Panc1 (cell line): ENCODE results near the gene FGG. TPM values are rescaled to one million over a fixed set of nuclear protein-coding genes. Genes with fewer than 3 reads are reported as not detected.

Experiments used
- ATAC-seq: fragments of 200-7000 bp; cut with Tn5 transposase; 2 replicates; pipeline ENCODE4 v1.9.1; 2020; ENCODE audit warnings: mild to moderate bottlenecking, moderate library complexity
- BruUV-seq: library from RNA; stranded (reverse); fragments of 400-500 nt; replicated peaks from 2 replicates; lab custom pipeline; 2021; lab: Mats Ljungman, UMichigan
- CTCF ChIA-PET: fragments of 300-600 bp; sonication (Branson Sonifier 250); formaldehyde crosslinking; loops from one replicate; lab custom pipeline; 2022; ENCODE audit warnings: antibody characterized with exemption; lab: Charles Lee
- POLR2A ChIA-PET: fragments of 300-600 bp; sonication (Branson Sonifier 250); formaldehyde crosslinking; loops from one replicate; lab custom pipeline; 2022; ENCODE audit warnings: antibody characterized with exemption; lab: Charles Lee
- DNase-seq: peaks from one replicate; pipeline ENCODE4 v3.0.0-alpha.2; 2010; ENCODE audit warnings: low read depth, low spot score
- H3K27ac ChIP-seq: 2 replicates; pipeline ENCODE4 v1.5.1; 2011; ENCODE audit warnings: mild to moderate bottlenecking, low read length, inconsistent platforms
- H3K27me3 ChIP-seq: fragments of 200-500 bp; sonication (Bioruptor generic); 2 replicates; pipeline ENCODE4 v1.6.0; 2014; ENCODE audit warnings: low read length, inconsistent platforms; ENCODE audit not compliant: control insufficient read depth, insufficient read depth
- H3K36me3 ChIP-seq: fragments of 200-500 bp; sonication (Bioruptor generic); 2 replicates; pipeline ENCODE4 v1.5.1; 2014; ENCODE audit warnings: inconsistent platforms, mild to moderate bottlenecking, low read length, moderate library complexity; ENCODE audit not compliant: control insufficient read depth, insufficient read depth
- H3K4me1 ChIP-seq: 2 replicates; pipeline ENCODE4 v1.5.1; 2011; ENCODE audit warnings: inconsistent platforms, mild to moderate bottlenecking, low read length, moderate library complexity; ENCODE audit not compliant: control insufficient read depth, insufficient read depth
- H3K4me3 ChIP-seq, 2 experiments: 2 replicates each; pipeline ENCODE4 v1.5.1; 2011 to 2012; ENCODE audit warnings: low read depth in 2 of 2, low read length in 2 of 2, mild to moderate bottlenecking in 2 of 2, inconsistent platforms in 1 of 2, moderate library complexity in 1 of 2
- H3K9me3 ChIP-seq: fragments of 200-500 bp; sonication (Bioruptor generic); 2 replicates; pipeline ENCODE4 v1.5.1; 2014; ENCODE audit warnings: low read depth, mild to moderate bottlenecking, inconsistent platforms, low read length, moderate library complexity; ENCODE audit not compliant: control insufficient read depth, insufficient read depth
- POLR2AphosphoS5 ChIP-seq: IDR thresholded peaks from 2 replicates; pipeline ENCODE4 v1.6.1; 2012; ENCODE audit warnings: mild to moderate bottlenecking, low read depth, low read length, moderate library complexity
- SIN3A ChIP-seq: IDR thresholded peaks from 2 replicates; pipeline ENCODE4 v1.6.1; 2012; ENCODE audit warnings: low read depth, mild to moderate bottlenecking, low read length, moderate library complexity, borderline replicate concordance; ENCODE audit not compliant: insufficient read depth
- TCF7L2 ChIP-seq: IDR thresholded peaks from 2 replicates; pipeline ENCODE4 v1.6.1; 2011; ENCODE audit warnings: mild to moderate bottlenecking, low read depth, low read length, inconsistent platforms
- in situ Hi-C: cut with HindIII; loops from 2 replicates; pipeline ENCODE4 v1.10.0; 2016; ENCODE audit warnings: low sequenced_read_pairs, low pct_unique_long_range_greater_than_20kb
- intact Hi-C: fragments of 100-400 bp; cut with micrococcal nuclease; formaldehyde crosslinking; loops from one replicate; pipeline ENCODE4 v1.10.0; 2022; ENCODE audit not compliant: unreplicated experiment
- total RNA-seq: library from RNA; stranded (reverse); gene quantifications from one replicate; pipeline ENCODE4 v1.2.1, GENCODE V29; 2021; ENCODE audit not compliant: unreplicated experiment
- TF ChIP-seq, protein P1 (sequence below): fragments of 450-650 bp; IDR thresholded peaks from 2 replicates; pipeline ENCODE4 v1.5.1; 2017; ENCODE audit warnings: mild to moderate bottlenecking
- TF ChIP-seq, protein P2 (sequence below), 2 experiments: IDR thresholded peaks; 2 replicates each; pipeline ENCODE4 v1.6.1; 2011 to 2012; ENCODE audit warnings: low read depth in 2 of 2, control low read depth in 1 of 2, low read length in 1 of 2, mild to moderate bottlenecking in 1 of 2, moderate library complexity in 1 of 2; ENCODE audit not compliant: insufficient read depth in 1 of 2

FGG gene
- total RNA-seq, 1 experiment from 2014 or later = 1.8 TPM

DNA sequence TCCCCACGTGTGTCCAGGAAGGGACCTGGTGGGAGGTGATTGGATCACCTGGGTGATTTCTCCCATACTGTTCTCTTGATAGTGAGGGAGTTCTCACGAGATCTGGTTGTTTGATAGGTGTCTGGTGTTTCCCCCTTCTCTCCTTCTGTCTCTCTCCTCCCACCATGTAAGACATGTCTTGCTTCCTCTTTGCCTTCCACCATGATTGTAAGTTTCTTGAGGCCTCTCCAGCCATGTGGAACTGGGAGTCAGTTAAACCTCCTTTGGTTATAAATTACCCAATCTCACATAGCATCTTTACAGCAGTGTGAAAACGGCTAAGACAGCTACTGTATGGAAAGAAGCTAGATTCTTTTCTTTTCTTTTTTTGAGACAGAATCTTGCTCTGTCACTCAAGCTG lies 21.6 kb upstream of the FGG start:
- POLR2A ChIA-PET = no interaction called here

DNA sequence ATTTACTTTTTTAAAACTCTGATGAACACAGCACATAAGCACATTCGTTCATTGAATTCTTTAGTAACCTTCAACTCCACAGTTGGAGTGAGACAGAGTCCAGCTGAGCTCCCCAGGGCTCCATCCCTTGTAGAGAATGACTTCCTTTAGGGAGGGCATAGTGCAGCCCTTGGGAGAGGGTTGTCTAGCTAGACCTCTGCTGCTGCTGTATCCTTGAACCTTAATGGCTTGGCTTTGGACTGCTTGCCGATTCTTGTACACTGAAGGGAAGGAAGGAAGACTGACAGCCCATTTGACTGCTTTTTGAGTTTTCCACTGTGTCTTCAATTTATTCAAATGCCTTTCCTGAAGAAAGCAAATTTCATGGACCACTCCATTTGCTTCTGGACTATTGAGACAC lies 19.4 kb upstream of the FGG start:
- no TSS peak for BruUV-seq
- TF ChIP-seq POLR2AphosphoS5 (no peak), TCF7L2 (no peak), SIN3A (no peak)
- TF ChIP-seq, protein P1, sequence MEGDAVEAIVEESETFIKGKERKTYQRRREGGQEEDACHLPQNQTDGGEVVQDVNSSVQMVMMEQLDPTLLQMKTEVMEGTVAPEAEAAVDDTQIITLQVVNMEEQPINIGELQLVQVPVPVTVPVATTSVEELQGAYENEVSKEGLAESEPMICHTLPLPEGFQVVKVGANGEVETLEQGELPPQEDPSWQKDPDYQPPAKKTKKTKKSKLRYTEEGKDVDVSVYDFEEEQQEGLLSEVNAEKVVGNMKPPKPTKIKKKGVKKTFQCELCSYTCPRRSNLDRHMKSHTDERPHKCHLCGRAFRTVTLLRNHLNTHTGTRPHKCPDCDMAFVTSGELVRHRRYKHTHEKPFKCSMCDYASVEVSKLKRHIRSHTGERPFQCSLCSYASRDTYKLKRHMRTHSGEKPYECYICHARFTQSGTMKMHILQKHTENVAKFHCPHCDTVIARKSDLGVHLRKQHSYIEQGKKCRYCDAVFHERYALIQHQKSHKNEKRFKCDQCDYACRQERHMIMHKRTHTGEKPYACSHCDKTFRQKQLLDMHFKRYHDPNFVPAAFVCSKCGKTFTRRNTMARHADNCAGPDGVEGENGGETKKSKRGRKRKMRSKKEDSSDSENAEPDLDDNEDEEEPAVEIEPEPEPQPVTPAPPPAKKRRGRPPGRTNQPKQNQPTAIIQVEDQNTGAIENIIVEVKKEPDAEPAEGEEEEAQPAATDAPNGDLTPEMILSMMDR = no peak
- TF ChIP-seq, protein P2, sequence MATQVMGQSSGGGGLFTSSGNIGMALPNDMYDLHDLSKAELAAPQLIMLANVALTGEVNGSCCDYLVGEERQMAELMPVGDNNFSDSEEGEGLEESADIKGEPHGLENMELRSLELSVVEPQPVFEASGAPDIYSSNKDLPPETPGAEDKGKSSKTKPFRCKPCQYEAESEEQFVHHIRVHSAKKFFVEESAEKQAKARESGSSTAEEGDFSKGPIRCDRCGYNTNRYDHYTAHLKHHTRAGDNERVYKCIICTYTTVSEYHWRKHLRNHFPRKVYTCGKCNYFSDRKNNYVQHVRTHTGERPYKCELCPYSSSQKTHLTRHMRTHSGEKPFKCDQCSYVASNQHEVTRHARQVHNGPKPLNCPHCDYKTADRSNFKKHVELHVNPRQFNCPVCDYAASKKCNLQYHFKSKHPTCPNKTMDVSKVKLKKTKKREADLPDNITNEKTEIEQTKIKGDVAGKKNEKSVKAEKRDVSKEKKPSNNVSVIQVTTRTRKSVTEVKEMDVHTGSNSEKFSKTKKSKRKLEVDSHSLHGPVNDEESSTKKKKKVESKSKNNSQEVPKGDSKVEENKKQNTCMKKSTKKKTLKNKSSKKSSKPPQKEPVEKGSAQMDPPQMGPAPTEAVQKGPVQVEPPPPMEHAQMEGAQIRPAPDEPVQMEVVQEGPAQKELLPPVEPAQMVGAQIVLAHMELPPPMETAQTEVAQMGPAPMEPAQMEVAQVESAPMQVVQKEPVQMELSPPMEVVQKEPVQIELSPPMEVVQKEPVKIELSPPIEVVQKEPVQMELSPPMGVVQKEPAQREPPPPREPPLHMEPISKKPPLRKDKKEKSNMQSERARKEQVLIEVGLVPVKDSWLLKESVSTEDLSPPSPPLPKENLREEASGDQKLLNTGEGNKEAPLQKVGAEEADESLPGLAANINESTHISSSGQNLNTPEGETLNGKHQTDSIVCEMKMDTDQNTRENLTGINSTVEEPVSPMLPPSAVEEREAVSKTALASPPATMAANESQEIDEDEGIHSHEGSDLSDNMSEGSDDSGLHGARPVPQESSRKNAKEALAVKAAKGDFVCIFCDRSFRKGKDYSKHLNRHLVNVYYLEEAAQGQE (IDR thresholded peaks at IDR 0.05; ENCODE audit: insufficient read depth in 1 of 2, low read depth in 2 of 2, low read length in 1 of 2) = no peak
- ATAC-seq = no peak
- ChIA-PET CTCF (no interaction called here), POLR2A (no interaction called here)
- Histone ChIP-seq H3K4me1 (no peaks in the 10 kb centered on the region), H3K36me3 (no peaks in the 10 kb centered on the region), H3K9me3 (no peaks in the 10 kb centered on the region), H3K27ac (no peak overlapping the region), H3K27me3 (no peaks in the 10 kb centered on the region), H3K4me3 (no peak overlapping the region)
- no peak for DNase-seq
- in situ Hi-C loops (no loop called here), intact Hi-C loops (no loop called here)

More for the DNA sequence above, 21.6 kb upstream of the FGG start:
- H3K9me3 ChIP-seq = no peaks in the 10 kb centered on the region
- H3K36me3 ChIP-seq = no peaks in the 10 kb centered on the region
- DNase-seq (no peak), ATAC-seq (no peak)
- H3K27me3 ChIP-seq = no peaks in the 10 kb centered on the region
- H3K4me1 ChIP-seq = no peaks in the 10 kb centered on the region
- intact Hi-C loops = no loop called here
- in situ Hi-C loops = no loop called here
- TF ChIP-seq TCF7L2 (no peak), POLR2AphosphoS5 (no peak), SIN3A (no peak)
- TF ChIP-seq, protein P2 (IDR thresholded peaks at IDR 0.05; ENCODE audit: insufficient read depth in 1 of 2, low read depth in 2 of 2, low read length in 1 of 2) = no peak
- TF ChIP-seq, protein P1 = no peak
- CTCF ChIA-PET = no interaction called here
- H3K4me3 ChIP-seq = no peak overlapping the region
- no peak overlapping the region for H3K27ac ChIP-seq
- BruUV-seq = no TSS peak
